ENCODE results near the gene BAG3. TPM values are rescaled to one million over a fixed set of nuclear protein-coding genes. Genes with fewer than 3 reads are reported as not detected.

Gene BAG3
- total and polyA plus RNA-seq, 5 donors from 2014 or later: 6.7 to 38.2 (median 8.0) TPM

DNA sequence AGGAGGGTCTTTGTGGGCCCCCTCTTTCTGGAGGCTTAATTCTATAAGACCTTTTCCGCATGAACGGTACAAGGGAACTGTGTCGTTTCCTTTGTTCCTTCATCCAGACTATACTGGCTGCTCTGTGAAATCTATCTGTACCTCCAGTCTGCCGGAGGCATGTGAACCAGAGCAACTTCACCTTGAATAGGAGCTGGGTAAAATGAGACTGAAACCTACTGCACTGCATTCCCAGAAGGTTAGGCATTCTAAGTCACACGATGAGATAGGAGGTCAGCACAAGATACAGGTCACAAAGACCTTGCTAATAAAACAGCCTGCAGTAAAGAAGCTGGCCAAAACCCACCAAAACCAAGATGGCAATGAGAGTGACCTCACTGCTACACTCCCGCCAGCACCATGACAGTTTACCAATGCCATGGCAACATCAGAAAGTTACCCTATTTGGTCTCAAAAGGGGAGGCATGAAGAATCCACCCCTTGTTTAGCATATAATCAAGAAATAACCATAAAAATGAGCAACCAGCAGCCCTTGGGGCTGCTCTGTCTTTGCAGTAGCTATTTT, 37.9 kb downstream of the BAG3 start:
- H3K27me3 ChIP-seq (ENCODE audit: control insufficient read depth, insufficient read depth, low read length): no peaks in the 10 kb centered on the region
- peaks cover 0 to 29% (median 17%) of the 10 kb centered on the region in 4 donors for H3K4me1 Mint-ChIP-seq
- no peak overlapping the region for H3K27ac Mint-ChIP-seq
- H3K4me1 ChIP-seq (ENCODE audit: control insufficient read depth, insufficient read depth, low read length, poor library complexity, severe bottlenecking): peaks cover 12% of the 10 kb centered on the region
- H3K36me3 ChIP-seq (ENCODE audit: control insufficient read depth, insufficient read depth, low read length): no peaks in the 10 kb centered on the region
- H3K36me3 Mint-ChIP-seq: no peaks in the 10 kb centered on the region
- H3K9me3 Mint-ChIP-seq: no peaks in the 10 kb centered on the region
- no peak for DNase-seq
- H3K4me3 ChIP-seq (ENCODE audit: low read depth, low read length): no peak overlapping the region
- no peaks in the 10 kb centered on the region for H3K9me3 ChIP-seq (ENCODE audit: control insufficient read depth in 2 of 2, low read length in 2 of 2)
- ATAC-seq (ENCODE audit: low read depth in 2 of 2): no peak
- no peak overlapping the region for H3K4me3 Mint-ChIP-seq
- no peak overlapping the region for H3K27ac ChIP-seq (ENCODE audit: insufficient read depth, low read length, poor library complexity, severe bottlenecking)
- H3K27me3 Mint-ChIP-seq: no peaks in the 10 kb centered on the region

GRCh38 chr10:119691726-119692125, 40.5 kb downstream of the BAG3 start:
- H3K36me3 Mint-ChIP-seq: no peaks in the 10 kb centered on the region
- H3K27ac Mint-ChIP-seq: no peak overlapping the region
- peaks cover 10% of the 10 kb centered on the region for H3K4me1 ChIP-seq (ENCODE audit: control insufficient read depth, insufficient read depth, low read length, poor library complexity, severe bottlenecking)
- no peaks in the 10 kb centered on the region for H3K27me3 Mint-ChIP-seq
- H3K9me3 Mint-ChIP-seq: no peaks in the 10 kb centered on the region
- no peaks in the 10 kb centered on the region for H3K36me3 ChIP-seq (ENCODE audit: control insufficient read depth, insufficient read depth, low read length)
- peaks cover 0 to 24% (median 14%) of the 10 kb centered on the region in 4 donors for H3K4me1 Mint-ChIP-seq
- H3K9me3 ChIP-seq (ENCODE audit: control insufficient read depth in 2 of 2, low read length in 2 of 2): no peaks in the 10 kb centered on the region
- ATAC-seq (ENCODE audit: low read depth in 2 of 2) (no peak), DNase-seq (no peak)
- no peak overlapping the region for H3K27ac ChIP-seq (ENCODE audit: insufficient read depth, low read length, poor library complexity, severe bottlenecking)
- H3K4me3 Mint-ChIP-seq: no peak overlapping the region
- no peaks in the 10 kb centered on the region for H3K27me3 ChIP-seq (ENCODE audit: control insufficient read depth, insufficient read depth, low read length)
- H3K4me3 ChIP-seq (ENCODE audit: low read depth, low read length): no peak overlapping the region

DNA sequence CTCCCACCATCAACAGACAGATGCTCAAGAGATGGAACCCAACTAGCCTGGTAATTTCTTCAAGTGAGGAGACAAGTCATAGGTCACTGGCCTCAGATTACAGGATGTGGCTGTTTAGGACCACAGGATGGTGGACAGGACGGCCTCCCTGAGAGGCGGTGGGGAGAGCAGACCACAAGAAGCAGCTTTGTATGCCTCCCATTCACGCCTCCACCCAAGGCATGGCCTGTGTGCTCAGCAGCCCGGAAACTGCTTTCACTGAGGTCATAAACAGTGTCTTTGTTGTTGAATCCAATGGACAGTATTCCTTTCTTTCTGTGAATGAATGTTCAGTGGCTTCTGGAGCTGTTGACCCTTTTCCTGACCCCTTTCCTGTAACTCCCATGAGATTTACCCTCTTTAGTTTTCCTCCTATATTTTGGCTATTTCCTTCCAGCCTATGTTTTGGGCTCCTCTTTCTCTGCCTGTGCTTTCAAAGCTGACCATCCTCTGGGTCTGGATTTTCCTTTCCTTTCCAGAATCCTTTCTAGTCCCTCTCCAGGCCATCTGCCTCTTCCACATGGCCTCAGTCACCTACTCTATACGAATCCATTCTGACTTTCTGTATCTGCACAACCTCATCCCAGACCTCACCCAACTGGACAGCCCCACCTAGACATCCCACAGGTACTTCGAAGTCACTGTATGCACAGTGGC, 42.2 kb downstream of the BAG3 start:
- H3K27ac Mint-ChIP-seq: peak overlapping the region in 1 of 3 donors; percentile 18

DNA sequence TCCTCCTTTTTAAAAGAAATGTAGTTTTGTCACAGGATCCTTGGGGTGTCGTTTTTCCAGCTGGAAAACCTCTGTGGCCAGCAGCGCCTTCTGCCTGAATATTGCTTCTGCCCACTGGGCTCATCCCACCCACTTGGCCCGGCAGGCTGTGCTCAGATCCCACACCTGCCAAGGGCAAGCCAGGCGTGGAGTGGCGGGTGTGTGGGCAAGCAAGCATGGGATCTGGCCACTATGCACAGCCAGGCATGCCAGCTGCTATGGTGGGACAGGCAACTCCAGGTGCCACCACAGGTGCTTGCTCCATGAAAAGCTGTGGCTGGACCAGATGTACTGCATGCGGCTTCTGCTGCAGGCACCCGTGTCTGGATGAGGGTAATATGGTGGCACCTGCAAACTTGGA, 43.4 kb downstream of the BAG3 start:
- Histone ChIP-seq H3K27me3 (ENCODE audit: control insufficient read depth, insufficient read depth, low read length) (no peaks in the 10 kb centered on the region), H3K4me1 (ENCODE audit: control insufficient read depth, insufficient read depth, low read length, poor library complexity, severe bottlenecking) (no peaks in the 10 kb centered on the region), H3K9me3 (ENCODE audit: control insufficient read depth in 2 of 2, low read length in 2 of 2) (no peaks in the 10 kb centered on the region), H3K36me3 (ENCODE audit: control insufficient read depth, insufficient read depth, low read length) (no peaks in the 10 kb centered on the region), H3K4me3 (ENCODE audit: low read depth, low read length) (no peak overlapping the region), H3K27ac (ENCODE audit: insufficient read depth, low read length, poor library complexity, severe bottlenecking) (no peak overlapping the region)
- Mint-ChIP-seq H3K4me1 (peaks cover 0 to 6% (median 0%) of the 10 kb centered on the region in 4 donors), H3K36me3 (no peaks in the 10 kb centered on the region), H3K4me3 (no peak overlapping the region), H3K27ac (no peak overlapping the region), H3K9me3 (no peaks in the 10 kb centered on the region), H3K27me3 (peaks cover 7% of the 10 kb centered on the region)
- ATAC-seq (ENCODE audit: low read depth in 2 of 2): no peak
- no peak for DNase-seq

More for the DNA sequence above, 42.2 kb downstream of the BAG3 start:
- Histone ChIP-seq H3K4me1 (ENCODE audit: control insufficient read depth, insufficient read depth, low read length, poor library complexity, severe bottlenecking) (no peaks in the 10 kb centered on the region), H3K27ac (ENCODE audit: insufficient read depth, low read length, poor library complexity, severe bottlenecking) (no peak overlapping the region), H3K4me3 (ENCODE audit: low read depth, low read length) (no peak overlapping the region), H3K27me3 (ENCODE audit: control insufficient read depth, insufficient read depth, low read length) (no peaks in the 10 kb centered on the region), H3K36me3 (ENCODE audit: control insufficient read depth, insufficient read depth, low read length) (no peaks in the 10 kb centered on the region), H3K9me3 (ENCODE audit: control insufficient read depth in 2 of 2, low read length in 2 of 2) (no peaks in the 10 kb centered on the region)
- Mint-ChIP-seq H3K36me3 (no peaks in the 10 kb centered on the region), H3K4me1 (peaks cover 0 to 9% (median 2%) of the 10 kb centered on the region in 4 donors), H3K9me3 (no peaks in the 10 kb centered on the region), H3K27me3 (no peaks in the 10 kb centered on the region), H3K4me3 (no peak overlapping the region)
- ATAC-seq (ENCODE audit: low read depth in 2 of 2): peak; percentile 25 to 31
- no peak for DNase-seq

GRCh38 chr10:119700321-119700954, 49.3 kb downstream of the BAG3 start:
- H3K9me3 ChIP-seq (ENCODE audit: control insufficient read depth in 2 of 2, low read length in 2 of 2): no peaks in the 10 kb centered on the region
- H3K36me3 ChIP-seq (ENCODE audit: control insufficient read depth, insufficient read depth, low read length): no peaks in the 10 kb centered on the region
- Mint-ChIP-seq H3K36me3 (no peaks in the 10 kb centered on the region), H3K4me3 (no peak overlapping the region), H3K27me3 (peaks cover 17% of the 10 kb centered on the region), H3K27ac (no peak overlapping the region), H3K4me1 (peaks cover 18 to 30% (median 25%) of the 10 kb centered on the region in 4 donors), H3K9me3 (no peaks in the 10 kb centered on the region)
- no peak for ATAC-seq (ENCODE audit: low read depth in 2 of 2)
- no peak overlapping the region for H3K4me3 ChIP-seq (ENCODE audit: low read depth, low read length)
- no peak overlapping the region for H3K27ac ChIP-seq (ENCODE audit: insufficient read depth, low read length, poor library complexity, severe bottlenecking)
- no peaks in the 10 kb centered on the region for H3K27me3 ChIP-seq (ENCODE audit: control insufficient read depth, insufficient read depth, low read length)
- peaks cover 14% of the 10 kb centered on the region for H3K4me1 ChIP-seq (ENCODE audit: control insufficient read depth, insufficient read depth, low read length, poor library complexity, severe bottlenecking)
- no peak for DNase-seq

DNA sequence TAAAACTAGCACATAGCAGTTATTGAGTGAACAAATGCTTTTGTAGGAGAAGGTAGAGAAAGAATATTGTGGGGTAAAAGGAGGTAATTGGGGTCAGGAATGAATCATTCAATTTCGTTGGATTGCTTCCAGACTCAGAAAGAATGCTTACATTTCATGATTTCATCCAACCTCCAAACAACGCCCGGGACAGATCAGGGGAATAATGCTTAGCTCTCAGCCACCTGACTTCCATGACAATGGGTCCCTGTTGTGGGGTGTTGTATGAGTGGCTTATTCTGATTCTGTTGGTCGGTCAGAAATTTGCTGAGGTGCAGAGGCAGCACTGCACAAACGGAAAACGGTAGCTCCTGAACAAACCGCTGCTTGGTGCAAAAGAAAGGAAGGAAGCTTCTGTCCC, 50.7 kb downstream of the BAG3 start:
- Histone ChIP-seq H3K4me1 (ENCODE audit: control insufficient read depth, insufficient read depth, low read length, poor library complexity, severe bottlenecking) (peaks cover 22% of the 10 kb centered on the region), H3K27ac (ENCODE audit: insufficient read depth, low read length, poor library complexity, severe bottlenecking) (no peak overlapping the region), H3K36me3 (ENCODE audit: control insufficient read depth, insufficient read depth, low read length) (peaks cover 1% of the 10 kb centered on the region), H3K27me3 (ENCODE audit: control insufficient read depth, insufficient read depth, low read length) (no peaks in the 10 kb centered on the region), H3K4me3 (ENCODE audit: low read depth, low read length) (no peak overlapping the region), H3K9me3 (ENCODE audit: control insufficient read depth in 2 of 2, low read length in 2 of 2) (peaks cover 2 to 9% of the 10 kb centered on the region in 2 experiments)
- H3K27me3 Mint-ChIP-seq: peaks cover 18% of the 10 kb centered on the region
- peaks cover 0 to 9% (median 3%) of the 10 kb centered on the region in 7 donors for H3K9me3 Mint-ChIP-seq
- peaks cover 7% of the 10 kb centered on the region for H3K36me3 Mint-ChIP-seq
- ATAC-seq (ENCODE audit: low read depth in 2 of 2) (no peak), DNase-seq (no peak)
- peaks cover 18 to 42% (median 32%) of the 10 kb centered on the region in 4 donors for H3K4me1 Mint-ChIP-seq
- H3K27ac Mint-ChIP-seq: peak overlapping the region in 1 of 3 donors; percentile 50
- H3K4me3 Mint-ChIP-seq: no peak overlapping the region

GRCh38 chr10:119702583-119702982, 51.4 kb downstream of the BAG3 start:
- H3K27me3 Mint-ChIP-seq: peaks cover 18% of the 10 kb centered on the region
- peak overlapping the region in 2 of 4 donors; percentile 13 to 35 for H3K4me3 Mint-ChIP-seq
- Histone ChIP-seq H3K27ac (ENCODE audit: insufficient read depth, low read length, poor library complexity, severe bottlenecking) (no peak overlapping the region), H3K9me3 (ENCODE audit: control insufficient read depth in 2 of 2, low read length in 2 of 2) (peaks cover 7 to 16% of the 10 kb centered on the region in 2 experiments), H3K4me3 (ENCODE audit: low read depth, low read length) (no peak overlapping the region), H3K27me3 (ENCODE audit: control insufficient read depth, insufficient read depth, low read length) (no peaks in the 10 kb centered on the region), H3K4me1 (ENCODE audit: control insufficient read depth, insufficient read depth, low read length, poor library complexity, severe bottlenecking) (peaks cover 22% of the 10 kb centered on the region), H3K36me3 (ENCODE audit: control insufficient read depth, insufficient read depth, low read length) (peaks cover 3% of the 10 kb centered on the region)
- no peak for ATAC-seq (ENCODE audit: low read depth in 2 of 2)
- H3K4me1 Mint-ChIP-seq: peaks cover 20 to 47% (median 32%) of the 10 kb centered on the region in 4 donors
- DNase-seq: no peak
- H3K27ac Mint-ChIP-seq: peak overlapping the region in 1 of 3 donors; percentile 50
- H3K36me3 Mint-ChIP-seq: peaks cover 15% of the 10 kb centered on the region
- peaks cover 0 to 15% (median 4%) of the 10 kb centered on the region in 7 donors for H3K9me3 Mint-ChIP-seq

Measured in CD4-positive, CD25-positive, alpha-beta regulatory T cell (primary cell).